Endothelial cell of hepatic sinusoid (primary cell): ENCODE data around the gene NDUFA9.

ENCODE experiments used
- in situ Hi-C: cut with HindIII; loops from 2 replicates; pipeline ENCODE4 v1.10.0; 2017; ENCODE audit warnings: low sequenced_read_pairs

The NDUFA9 gene

DNA sequence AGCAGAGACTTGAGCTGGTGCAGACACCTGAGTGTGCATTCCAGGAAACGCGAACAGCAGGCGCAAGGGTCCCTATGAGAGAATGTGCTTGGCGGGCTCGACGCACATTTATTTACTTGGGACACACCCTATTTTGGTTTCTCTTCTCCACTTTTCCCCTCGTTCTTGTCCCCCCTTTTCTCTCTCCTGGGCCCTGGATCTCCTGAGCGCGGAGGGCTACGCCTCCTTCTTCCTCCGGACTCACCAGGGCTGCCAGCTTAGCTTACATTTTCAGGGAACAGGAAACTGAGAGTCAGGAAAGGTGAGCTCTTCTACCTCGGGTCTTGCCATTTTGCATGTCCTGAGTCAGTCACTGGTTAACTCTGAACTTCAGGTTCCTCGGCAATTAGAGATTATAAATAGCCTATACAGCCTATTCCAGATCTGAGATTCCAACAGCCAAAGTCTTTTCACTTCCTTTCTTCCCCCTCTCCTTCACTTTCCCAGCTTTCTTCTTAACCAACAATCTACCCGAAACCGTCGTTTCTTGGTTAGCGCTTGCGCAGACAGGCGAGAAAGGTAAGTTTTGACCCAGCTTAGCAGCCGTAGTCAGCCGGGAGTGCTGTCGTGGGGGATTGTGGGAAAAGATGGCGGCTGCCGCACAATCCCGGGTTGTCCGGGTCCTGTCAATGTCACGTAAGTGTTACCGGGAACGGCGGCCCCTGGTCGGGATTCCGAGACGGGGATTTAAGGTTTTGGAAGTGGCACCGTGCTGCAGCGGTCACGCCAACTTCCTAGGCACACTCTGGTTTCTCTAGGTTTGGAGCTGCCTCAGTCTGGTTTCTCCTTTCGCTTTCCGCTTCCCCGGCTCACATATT is at the start of gene NDUFA9, which contains the start of gene AKAP3:
Gene NDUFA9 (plus strand): TSS at position 614 of the 857 bp plus-strand sequence. CDS start 13 bp downstream, at position 627.
Gene AKAP3 (minus strand): TSS at position 551 of the 857 bp plus-strand sequence. CDS start 10,855 bp downstream, outside the sequence.
- in situ Hi-C loops, result no loop called here

DNA sequence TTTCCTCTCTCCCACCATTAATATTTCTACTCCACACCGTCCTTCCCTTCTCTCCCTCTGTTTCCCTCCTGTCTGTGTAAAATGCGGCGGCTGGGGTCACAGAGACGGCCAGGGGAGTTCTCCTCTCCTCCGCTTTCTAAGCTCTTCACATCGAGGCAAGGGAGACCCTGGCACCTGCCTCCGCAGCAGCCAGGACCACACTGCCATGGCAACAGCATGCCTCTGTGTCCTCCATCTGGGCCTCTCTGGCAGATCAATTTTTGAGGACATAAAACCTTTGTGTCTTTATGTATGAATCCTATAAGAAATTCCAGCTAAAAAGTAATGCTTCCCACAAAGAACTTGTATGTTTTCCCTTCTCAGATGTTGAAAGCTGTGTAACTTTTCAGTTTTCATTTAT is 45.5 kb upstream of the NDUFA9 start:
- in situ Hi-C loops, result loop anchor here (5.0 to 10.0 kb wide), 2 partner anchors 41 to 141 kb away; partner anchors contain the start of gene DYRK4

DNA sequence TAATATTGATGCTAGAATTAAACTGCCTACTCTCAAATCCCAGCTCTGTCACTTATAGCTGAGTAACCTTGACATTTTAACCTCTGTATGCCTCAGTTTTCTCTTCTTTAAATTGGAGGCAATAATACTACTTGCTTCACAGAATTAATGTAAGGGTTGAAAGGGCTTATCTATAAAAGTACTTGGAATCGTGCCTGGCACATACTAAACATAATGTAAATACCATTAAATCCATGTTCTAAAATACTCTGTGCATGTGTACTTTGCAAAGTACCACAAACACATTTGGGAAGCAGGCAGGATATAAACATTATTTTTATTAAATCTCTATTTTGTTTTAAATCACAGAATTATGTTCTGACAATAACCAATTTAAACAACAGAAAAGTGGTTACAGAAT is 45.0 kb upstream of the NDUFA9 start:
- in situ Hi-C loops, result loop anchor here (5.0 to 10.0 kb wide), 2 partner anchors 42 to 141 kb away; partner anchors contain the start of gene DYRK4

DNA sequence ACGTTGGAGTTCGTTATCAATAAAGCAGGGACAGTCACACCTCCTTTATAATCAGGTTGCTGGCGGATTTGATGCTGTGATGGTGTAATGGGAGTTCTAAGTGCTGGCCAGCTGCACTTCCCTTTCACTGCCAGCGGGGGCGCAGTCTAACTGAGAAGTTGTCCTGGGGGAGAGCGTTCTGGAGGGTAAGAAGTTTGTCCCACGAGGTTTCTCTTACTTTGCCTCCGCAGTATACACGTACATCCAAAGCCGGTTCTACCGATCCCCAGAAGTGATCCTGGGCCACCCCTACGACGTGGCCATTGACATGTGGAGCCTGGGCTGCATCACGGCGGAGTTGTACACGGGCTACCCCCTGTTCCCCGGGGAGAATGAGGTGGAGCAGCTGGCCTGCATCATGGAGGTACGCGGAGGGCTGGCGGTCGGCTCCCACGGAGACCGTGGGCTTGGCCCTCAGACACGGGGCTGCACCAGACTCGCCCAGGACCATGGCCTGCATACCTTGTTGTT is 44.2 kb upstream of the NDUFA9 start:
- in situ Hi-C loops, result loop anchor here (5.0 to 10.0 kb wide), 2 partner anchors 42 to 140 kb away; partner anchors contain the start of gene DYRK4

DNA sequence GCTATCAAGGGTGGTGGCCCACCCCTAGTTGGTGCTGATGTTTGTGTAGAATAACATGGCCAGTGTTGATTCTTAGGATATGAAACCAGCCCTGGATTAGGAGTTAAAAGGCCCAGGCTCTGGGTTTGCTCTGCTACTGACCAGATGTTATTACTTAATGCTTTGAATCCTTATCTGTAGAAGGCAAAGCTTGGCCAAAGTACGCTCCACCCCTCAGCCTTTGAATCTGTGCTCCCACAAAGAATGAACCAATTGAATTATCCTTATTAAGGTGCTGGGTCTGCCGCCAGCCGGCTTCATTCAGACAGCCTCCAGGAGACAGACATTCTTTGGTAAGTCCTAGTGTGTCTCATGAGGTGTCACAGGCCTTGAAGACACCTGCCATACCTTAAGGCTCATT is 41.9 kb upstream of the NDUFA9 start:
- in situ Hi-C loops, result loop anchor here (10.0 kb wide), 1 partner anchor 138 kb away; no protein-coding TSS in a partner anchor

DNA sequence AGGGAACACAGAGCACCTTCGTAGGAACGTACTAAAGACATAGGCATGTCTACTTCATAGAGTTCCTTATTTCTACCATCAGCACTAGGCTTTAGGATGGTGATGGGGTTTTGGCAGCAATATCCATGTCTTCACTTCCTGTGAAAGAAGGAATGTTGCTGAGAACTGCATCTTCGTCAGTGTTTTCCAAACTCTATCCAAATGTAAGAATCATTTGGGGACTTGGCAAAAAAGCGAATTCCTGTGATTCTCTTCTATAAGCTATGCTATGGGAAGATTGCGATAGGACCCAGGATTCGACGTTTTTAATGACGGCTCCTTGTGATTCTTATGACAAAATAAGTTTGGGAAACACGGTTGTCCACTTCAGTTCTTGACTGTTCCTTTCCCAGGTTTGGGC is 39.8 kb upstream of the NDUFA9 start:
- in situ Hi-C loops, result loop anchor here (10.0 kb wide), 1 partner anchor 136 kb away; no protein-coding TSS in a partner anchor

DNA sequence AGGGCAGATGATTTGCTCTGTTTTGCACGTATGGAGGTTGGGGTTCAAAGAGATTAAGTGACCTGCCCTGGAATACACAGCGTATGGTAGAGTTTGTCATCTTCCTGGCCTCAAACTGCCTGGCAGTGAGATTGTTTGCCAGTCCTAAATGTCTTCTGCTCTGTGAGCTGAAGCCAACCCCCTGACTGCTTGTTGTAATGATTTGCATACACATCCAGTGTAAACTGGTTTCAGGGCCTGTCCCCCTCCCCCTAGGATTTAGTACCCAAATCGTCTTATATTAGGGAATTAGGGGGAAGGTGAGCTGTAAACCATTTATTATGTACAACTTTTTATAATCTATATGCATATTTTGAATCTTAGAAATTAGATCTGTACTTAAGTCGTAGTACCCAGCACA is 38.4 kb upstream of the NDUFA9 start:
- in situ Hi-C loops, result no loop called here

DNA sequence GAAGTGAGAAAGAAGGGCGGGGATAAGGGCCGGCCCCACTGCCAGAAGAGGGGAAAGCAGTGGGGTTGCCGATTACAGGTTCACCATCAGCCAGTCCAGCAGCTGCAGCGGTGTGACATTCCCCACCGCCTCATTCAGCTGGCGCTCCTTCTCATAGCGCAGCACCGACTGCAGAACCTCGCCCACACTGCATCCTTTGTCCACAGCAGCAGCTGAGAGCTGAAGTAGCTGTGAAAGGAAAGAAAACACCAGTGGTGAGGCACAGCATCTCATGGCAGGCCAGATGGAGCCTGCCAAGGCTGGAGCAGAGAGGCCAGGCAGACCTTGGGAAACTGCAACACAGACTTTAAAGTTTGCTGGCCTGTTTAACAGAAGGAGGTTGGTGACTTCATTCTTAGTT is 33.2 kb upstream of the NDUFA9 start:
- in situ Hi-C loops, result no loop called here

DNA sequence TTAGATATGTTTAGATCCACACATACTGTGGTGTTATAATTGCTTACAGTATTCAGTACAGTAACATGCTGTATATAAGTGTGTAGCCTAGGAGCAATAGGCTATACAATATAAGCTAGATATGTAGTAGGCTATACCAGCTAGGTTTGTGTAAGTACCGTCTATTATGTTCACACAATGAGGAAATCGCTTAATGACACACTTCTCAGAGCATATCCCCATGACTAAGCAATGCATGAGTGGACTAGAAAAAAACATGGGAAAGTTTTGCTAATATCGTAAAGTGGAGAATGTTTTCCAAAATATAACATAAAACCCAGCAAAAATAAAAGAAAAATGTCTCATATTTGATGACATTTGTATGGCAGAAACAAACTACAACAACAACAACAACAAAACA is 27.4 kb upstream of the NDUFA9 start:
- in situ Hi-C loops, result no loop called here

DNA sequence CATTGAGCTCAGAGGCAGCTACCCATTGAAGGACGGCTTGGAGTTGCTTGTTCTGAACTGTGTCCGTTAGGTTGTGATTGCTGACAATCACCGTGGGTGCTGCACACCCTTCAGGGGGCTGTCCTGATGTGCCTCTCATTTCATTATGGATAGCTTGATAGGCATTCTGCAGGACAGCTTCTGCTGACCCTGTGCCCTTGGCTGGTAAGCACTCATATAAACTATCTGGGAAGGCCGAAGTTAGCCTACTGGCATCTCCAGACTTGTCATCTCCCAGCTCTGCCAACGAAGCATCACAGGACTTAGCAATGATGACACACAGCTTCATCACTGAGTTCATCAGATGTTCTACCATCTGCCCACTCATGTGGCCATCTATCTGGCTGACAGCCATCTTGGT is 22.4 kb upstream of the NDUFA9 start:
- in situ Hi-C loops, result no loop called here

DNA sequence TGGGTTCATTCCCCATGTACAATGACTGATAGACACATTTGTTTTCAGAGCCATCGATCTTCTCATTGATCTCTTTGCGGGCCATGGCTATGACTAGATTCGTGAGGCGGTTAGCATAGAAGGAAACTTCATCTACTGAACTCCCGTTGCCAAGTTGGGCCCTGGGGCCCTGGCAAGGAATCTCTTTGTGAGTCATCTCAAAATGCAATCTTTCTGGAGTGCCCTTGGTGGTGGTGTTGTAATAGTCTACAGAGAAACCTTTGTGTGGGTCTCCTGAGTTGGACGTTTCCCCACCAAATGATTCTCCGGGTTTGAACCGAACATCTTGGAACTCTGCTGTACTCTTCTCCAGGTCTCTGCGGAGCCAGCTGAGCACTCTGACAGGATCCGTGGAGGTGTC is 20.5 kb upstream of the NDUFA9 start:
- in situ Hi-C loops, result no loop called here

DNA sequence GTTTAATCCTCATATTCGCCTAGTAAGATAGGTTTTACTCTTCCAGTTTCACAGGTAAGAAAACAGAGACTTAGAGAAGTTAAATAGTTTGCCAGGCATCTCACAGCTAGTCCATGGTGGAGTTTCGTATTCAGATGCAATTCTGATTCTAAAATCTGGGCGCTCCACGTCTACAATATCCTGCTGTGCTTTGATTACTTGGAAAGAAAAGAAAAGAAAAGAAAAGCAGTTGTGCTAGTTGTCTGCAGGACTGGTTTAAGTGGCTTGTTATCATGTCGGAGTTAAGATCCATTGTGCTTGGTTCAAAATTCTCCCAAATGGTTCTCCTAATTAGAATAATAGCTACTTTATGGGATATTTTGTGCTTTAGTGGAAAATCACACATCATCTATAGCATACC is 18.7 kb upstream of the NDUFA9 start:
- in situ Hi-C loops, result no loop called here

DNA sequence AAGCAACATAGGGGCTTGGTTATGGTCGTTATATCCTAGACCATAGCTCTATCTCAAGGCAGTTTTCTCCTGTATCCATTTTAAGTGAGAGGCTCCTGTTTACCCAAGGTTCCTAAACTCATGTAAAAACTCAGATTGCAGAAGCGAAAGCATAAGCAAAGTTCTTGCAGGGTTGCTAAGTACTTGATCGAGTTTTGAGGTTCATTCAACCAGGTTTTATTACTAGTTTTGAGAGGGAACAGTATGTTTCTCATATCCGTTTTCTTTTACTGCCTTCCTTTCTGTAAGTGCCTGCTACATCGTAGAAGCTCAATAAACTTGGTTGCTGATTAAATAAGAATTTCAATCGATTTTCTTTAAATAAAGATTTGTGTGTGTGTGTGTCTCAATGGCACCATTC is 5.2 kb upstream of the NDUFA9 start:
- in situ Hi-C loops, result no loop called here

DNA sequence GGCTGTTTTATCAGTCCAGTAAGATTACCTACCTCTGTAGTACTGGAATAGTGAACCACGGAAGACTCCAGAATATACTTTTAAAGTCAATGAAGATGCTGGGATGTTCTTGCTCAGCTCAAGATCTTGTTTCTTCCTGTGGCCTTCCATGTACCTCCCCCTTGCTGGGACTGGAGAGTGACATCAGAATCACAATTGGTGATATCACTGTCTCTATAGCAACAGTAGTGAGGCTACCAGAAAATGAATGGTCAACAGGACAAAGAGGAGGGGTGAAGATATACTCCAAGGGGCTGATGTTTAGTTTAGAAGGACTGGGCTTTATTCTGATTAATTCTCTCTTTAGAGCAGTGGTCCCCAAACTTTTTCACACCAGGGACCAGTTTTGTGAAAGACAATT is 3.9 kb upstream of the NDUFA9 start:
- in situ Hi-C loops, result no loop called here

DNA sequence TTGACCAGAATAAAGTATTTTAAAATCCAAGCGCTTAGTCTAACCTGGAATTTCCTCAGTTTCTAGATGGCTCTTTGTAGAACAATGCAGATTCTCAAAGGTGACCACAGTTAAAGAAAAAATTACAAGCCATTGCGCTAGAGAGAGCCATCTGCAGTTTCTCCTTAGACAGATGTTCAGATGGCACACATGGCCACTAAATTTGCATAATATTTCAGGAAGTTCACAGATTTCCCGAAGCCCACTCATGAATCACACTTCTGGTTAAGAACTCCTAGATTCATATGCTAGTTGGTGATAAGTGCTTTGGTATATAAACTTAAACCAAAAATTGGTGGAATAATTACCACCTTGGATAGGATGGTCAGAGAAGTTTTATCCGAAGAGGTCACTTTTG is 812 bp upstream of the NDUFA9 start:
- in situ Hi-C loops, result no loop called here

DNA sequence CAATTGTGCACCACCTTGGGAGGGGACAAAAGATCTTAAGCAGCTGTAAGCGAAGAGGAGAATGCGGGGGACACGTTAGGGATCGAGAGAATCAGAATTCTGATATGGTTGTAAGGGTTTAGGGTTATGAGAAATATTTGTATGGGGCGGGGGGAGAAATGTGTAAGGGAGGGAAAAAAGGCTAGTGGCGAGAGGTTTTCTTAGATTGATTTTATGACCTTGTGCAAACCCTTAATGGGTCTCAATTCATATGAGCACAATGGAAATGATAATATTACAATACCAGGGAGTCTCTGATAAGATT is 396 bp downstream of the NDUFA9 start:
- in situ Hi-C loops, result no loop called here

DNA sequence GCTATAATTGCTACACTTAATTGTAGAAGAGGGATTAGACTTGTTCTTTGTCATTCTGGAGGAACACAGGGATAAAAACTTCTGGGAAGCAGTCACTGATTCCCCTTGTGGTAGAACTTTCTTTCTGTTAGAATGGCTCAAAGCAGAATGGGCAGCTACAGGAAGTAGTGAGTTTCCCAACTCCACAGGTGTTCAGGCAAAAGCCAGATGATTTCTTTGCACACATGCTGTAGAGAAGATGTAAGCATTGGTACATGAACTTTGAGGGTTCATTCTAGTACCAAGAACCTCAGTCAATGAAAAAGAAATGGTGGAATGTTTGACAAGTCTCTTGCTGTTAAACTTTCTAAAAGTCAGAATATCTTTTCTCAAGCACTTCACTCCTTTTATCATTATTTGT is 4.3 kb downstream of the NDUFA9 start:
- in situ Hi-C loops, result no loop called here

DNA sequence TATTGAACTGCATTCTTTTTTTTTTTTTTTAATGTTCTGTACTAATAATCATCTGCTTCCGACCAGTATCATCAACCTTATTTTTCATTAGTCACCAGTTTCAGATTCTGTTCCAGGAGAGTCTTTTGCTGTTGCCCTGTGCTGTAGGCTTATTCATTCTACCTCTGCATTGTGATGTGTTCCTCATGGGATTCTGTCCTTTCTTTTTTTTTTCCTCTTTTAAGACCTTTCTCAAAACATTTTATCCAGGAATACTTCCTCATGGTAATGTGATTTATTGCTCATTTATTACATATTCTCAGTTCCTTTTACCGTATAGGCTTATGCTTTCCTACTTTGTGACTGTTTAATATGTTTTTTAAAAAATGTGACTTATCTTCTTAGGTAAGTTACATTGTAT is 4.8 kb downstream of the NDUFA9 start:
- in situ Hi-C loops, result no loop called here

DNA sequence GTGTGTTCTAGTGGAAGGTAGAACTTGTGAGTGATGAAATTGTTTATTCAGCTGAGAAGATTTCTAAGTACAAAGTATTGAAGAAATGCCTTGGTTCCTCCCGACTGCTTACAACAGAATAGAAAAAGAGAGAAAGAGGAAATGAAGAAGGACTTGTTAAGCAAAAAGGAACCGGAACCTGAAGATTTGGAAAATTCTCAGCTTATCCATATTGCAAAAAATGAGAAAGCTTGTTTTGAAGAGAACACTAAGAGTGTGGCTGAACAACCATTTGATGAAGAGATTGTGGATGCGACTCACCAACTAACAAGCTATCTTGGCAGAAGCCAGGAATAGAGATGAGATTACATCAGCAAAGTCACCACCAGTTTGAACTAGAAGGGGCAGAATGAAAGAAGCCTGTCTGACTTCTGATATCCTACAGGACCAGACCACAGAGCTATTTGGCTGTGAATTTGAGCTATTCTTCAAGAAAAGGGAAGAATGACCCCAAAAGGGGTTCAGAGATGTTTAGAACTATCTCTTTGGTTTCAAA is 15.1 kb downstream of the NDUFA9 start:
- in situ Hi-C loops, result no loop called here

DNA sequence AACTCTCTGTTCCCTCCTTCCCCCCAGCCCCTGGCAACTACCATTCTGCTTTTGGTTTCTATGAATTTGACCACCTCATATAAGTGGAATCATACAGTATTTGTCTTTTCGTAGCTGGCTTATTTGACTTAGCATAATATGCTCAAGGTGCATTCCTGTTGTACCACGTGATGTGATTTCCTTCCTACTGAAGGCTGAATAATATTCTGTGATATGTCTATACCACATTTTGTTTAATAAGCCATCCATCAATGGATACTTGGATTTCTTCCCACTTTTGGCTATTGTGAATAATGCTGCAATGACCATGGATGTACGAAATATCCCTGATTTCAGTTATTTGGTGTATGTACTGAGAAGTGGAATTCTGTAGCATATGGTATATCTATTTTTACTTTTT is 16.3 kb downstream of the NDUFA9 start:
- in situ Hi-C loops, result no loop called here

DNA sequence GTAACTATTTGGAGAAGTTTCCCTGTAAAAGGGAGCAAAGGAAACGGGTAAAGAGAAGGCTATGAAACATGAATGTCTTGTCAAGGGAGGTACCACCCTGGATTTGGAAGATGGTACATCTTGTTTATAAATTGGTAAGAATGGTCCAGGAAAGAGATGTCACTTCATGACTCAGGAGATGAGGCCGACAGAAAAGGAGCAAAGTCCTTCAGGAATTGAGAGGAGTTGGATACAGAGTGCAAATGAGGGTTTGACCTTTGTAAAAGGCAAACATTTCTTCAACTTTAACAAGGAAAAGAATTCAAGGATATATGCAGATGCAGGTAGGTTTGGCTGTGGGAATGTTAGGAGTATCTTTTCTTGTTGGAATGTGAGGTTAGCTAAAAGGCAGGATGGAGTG is 30.8 kb downstream of the NDUFA9 start:
- in situ Hi-C loops, result no loop called here

DNA sequence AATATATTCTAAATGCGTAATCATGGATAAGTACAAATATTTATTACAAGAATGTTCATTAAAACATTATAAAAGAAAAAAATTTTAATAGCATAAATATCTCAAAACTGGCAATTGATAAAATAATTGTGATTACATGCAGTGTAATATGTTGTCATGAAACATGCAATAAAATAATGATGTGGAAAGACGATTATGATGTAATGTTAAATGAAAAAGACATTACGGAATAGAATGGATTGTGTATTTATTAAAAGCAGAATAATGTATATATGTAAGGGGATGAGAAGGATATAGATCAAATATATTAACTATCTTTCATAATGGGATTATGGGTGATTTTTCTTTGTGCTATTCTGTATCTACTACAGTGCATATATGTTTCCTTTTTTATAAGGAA is 32.8 kb downstream of the NDUFA9 start:
- in situ Hi-C loops, result no loop called here
